ENCODE results near the gene CACNA2D2. TPM values are rescaled to one million over a fixed set of nuclear protein-coding genes. Genes with fewer than 3 reads are reported as not detected.

CACNA2D2 gene
- total RNA-seq, 1 experiment from 2014 or later, result 22.0 TPM

GRCh38 chr3:50491023-50491422 is 12.4 kb downstream of the CACNA2D2 start:
- Mint-ChIP-seq H3K27me3 (ENCODE audit: low read depth) (peaks cover 3% of the 10 kb centered on the region; the same call in 1 of the 2 replicates), H3K4me3 (no peak overlapping the region), H3K4me1 (peaks cover 42% of the 10 kb centered on the region), H3K9me3 (no peaks in the 10 kb centered on the region), H3K27ac (0 out of 2 replicates have a peak overlapping the region, but pooled peaks have one; percentile 63), H3K36me3 (no peaks in the 10 kb centered on the region)
- TF ChIP-seq TCF7 (CRISPR knock-in tag; IDR thresholded peaks at IDR 0.05; ENCODE audit: low read depth), result no peak
- TF ChIP-seq NFYB (CRISPR knock-in tag; conservative IDR thresholded peaks at IDR 0.05; ENCODE audit: low read depth), result no peak
- TF ChIP-seq ERG (CRISPR knock-in tag; IDR thresholded peaks at IDR 0.05), result no peak
- TF ChIP-seq OVOL2 (CRISPR knock-in tag; IDR thresholded peaks at IDR 0.05; ENCODE audit: borderline replicate concordance), result no peak
- no peak for TF ChIP-seq ATF1 (CRISPR knock-in tag; IDR thresholded peaks at IDR 0.05)
- TF ChIP-seq E2F5 (CRISPR knock-in tag; IDR thresholded peaks at IDR 0.05), result no peak
- no peak for TF ChIP-seq EMX1 (CRISPR knock-in tag; IDR thresholded peaks at IDR 0.05)
- no peak for TF ChIP-seq E2F4 (CRISPR knock-in tag; IDR thresholded peaks at IDR 0.05; ENCODE audit: borderline replicate concordance, low read depth)
- no peak for TF ChIP-seq ATF3 (CRISPR knock-in tag; conservative IDR thresholded peaks at IDR 0.05)
- no peak for TF ChIP-seq ARID4B (CRISPR knock-in tag; IDR thresholded peaks at IDR 0.05; ENCODE audit: borderline replicate concordance)
- TF ChIP-seq ELF4 (CRISPR knock-in tag; IDR thresholded peaks at IDR 0.05; ENCODE audit: low read depth), result no peak
- TF ChIP-seq PRRX2 (CRISPR knock-in tag; IDR thresholded peaks at IDR 0.05), result no peak
- TF ChIP-seq GABPB1 (CRISPR knock-in tag; IDR thresholded peaks at IDR 0.05), result no peak
- TF ChIP-seq NFE2L1 (CRISPR knock-in tag; IDR thresholded peaks at IDR 0.05), result no peak
- no peak for TF ChIP-seq FOXJ3 (CRISPR knock-in tag; IDR thresholded peaks at IDR 0.05; ENCODE audit: borderline replicate concordance)
- no peak for TF ChIP-seq MAX (CRISPR knock-in tag; IDR thresholded peaks at IDR 0.05)
- no peak for TF ChIP-seq JUN (CRISPR knock-in tag; IDR thresholded peaks at IDR 0.05)
- no peak for TF ChIP-seq ZSCAN18 (CRISPR knock-in tag; IDR thresholded peaks at IDR 0.05)
- ChIA-PET CTCF (no interaction called here), POLR2A (no interaction called here)
- DNase-seq (ENCODE audit: low spot score) (no peak), ATAC-seq (no peak)
